ENCODE results near the gene CABYR. TPM values are rescaled to one million over a fixed set of nuclear protein-coding genes. Genes with fewer than 3 reads are reported as not detected.

The CABYR gene
- total RNA-seq, 2 donors from 2014 or later: 10.0 to 11.1 TPM

DNA sequence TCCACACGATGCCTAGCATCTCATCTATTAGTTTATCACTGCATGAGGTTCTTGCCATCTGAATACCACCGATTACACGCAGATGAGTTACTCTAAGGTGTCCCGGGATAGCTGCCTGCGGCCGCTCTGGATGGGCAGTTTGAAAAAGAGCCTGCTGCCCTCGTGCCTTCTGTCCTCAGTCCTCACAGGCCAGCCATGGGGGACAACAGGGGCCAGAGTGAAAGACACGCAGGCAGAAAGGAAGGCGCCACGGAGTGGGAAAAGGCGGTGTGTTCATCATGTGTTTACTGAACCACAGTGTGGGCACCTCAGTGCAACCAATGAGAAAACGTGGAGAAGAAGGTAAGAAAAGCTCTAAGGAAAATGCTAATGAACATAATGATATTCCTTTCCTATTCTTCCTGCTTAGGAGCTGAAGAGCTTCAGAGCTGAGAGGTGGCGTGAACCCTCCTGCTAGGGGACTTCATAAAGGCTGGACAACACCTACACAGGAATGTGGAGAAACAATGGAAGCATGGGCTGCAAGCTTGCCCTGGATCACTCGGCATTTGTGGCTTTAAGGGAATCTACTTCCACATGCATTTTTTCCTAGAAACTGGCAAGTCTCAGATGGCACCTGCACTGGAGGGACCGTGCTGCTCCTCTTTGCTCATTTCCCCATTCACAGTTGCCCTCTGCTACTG lies 50.9 kb downstream of the CABYR start:
- Histone ChIP-seq H3K9me3 (ENCODE audit: control insufficient read depth, low read length) (no peaks in the 10 kb centered on the region), H3K4me3 (ENCODE audit: low read length) (no peak overlapping the region), H3K9ac (ENCODE audit: extremely low read depth, low read length, poor library complexity, severe bottlenecking) (no peak overlapping the region), H3K4me1 (ENCODE audit: control insufficient read depth, insufficient read depth, low read length) (peaks cover 3% of the 10 kb centered on the region), H3K36me3 (ENCODE audit: control insufficient read depth, insufficient read depth, low read length) (no peaks in the 10 kb centered on the region), H3K27me3 (ENCODE audit: control insufficient read depth, insufficient read depth, low read length, poor library complexity, severe bottlenecking) (no peaks in the 10 kb centered on the region), H3K27ac (ENCODE audit: low read depth, low read length) (no peak overlapping the region)
- no peak for TF ChIP-seq CTCF (conservative IDR thresholded peaks at IDR 0.05)
- 86 to 90% methylated on average over 11 to 15 of the region's 15 CpGs for WGBS, 2 experiments (ENCODE audit: insufficient coverage in 1 of 2, insufficient read length in 1 of 2)
- Mint-ChIP-seq H3K4me3 (no peak overlapping the region), H3K9me3 (no peaks in the 10 kb centered on the region), H3K27me3 (ENCODE audit: insufficient read depth) (no peaks in the 10 kb centered on the region), H3K36me3 (ENCODE audit: low read depth) (peaks cover 3% of the 10 kb centered on the region), H3K27ac (no peak overlapping the region), H3K4me1 (peaks cover 17% of the 10 kb centered on the region)
- peak; percentile 58 for DNase-seq

DNA sequence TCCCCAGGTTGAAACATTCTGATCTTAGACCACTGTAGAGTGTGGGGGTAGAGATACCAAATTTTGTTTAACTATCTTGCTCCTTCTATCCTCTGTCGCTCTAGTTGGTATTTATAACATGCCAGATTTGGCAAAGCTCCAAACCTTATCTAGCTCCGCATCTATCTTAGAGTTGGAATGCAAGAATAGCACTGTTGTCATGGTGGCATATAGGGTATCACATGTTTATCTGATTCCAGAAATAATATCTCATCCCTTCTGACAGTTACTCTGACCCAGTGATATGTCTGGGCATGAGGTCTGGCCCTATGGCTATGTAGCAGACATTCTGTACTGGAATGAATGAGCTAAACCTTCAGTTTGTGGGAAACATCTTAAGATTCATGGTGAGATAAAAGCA lies 51.7 kb downstream of the CABYR start:
- H3K9me3 Mint-ChIP-seq: no peaks in the 10 kb centered on the region
- no peak for DNase-seq
- Histone ChIP-seq H3K4me3 (ENCODE audit: low read length) (no peak overlapping the region), H3K9ac (ENCODE audit: extremely low read depth, low read length, poor library complexity, severe bottlenecking) (no peak overlapping the region), H3K9me3 (ENCODE audit: control insufficient read depth, low read length) (no peaks in the 10 kb centered on the region), H3K27me3 (ENCODE audit: control insufficient read depth, insufficient read depth, low read length, poor library complexity, severe bottlenecking) (no peaks in the 10 kb centered on the region), H3K27ac (ENCODE audit: low read depth, low read length) (no peak overlapping the region), H3K36me3 (ENCODE audit: control insufficient read depth, insufficient read depth, low read length) (no peaks in the 10 kb centered on the region), H3K4me1 (ENCODE audit: control insufficient read depth, insufficient read depth, low read length) (peaks cover 3% of the 10 kb centered on the region)
- 91 to 100% methylated on average over 2 of the region's 2 CpGs for WGBS, 2 experiments (ENCODE audit: insufficient coverage in 1 of 2, insufficient read length in 1 of 2)
- no peak overlapping the region for H3K27ac Mint-ChIP-seq
- H3K27me3 Mint-ChIP-seq (ENCODE audit: insufficient read depth): no peaks in the 10 kb centered on the region
- no peaks in the 10 kb centered on the region for H3K36me3 Mint-ChIP-seq (ENCODE audit: low read depth)
- peaks cover 17% of the 10 kb centered on the region for H3K4me1 Mint-ChIP-seq
- TF ChIP-seq CTCF (conservative IDR thresholded peaks at IDR 0.05): no peak
- no peak overlapping the region for H3K4me3 Mint-ChIP-seq

DNA sequence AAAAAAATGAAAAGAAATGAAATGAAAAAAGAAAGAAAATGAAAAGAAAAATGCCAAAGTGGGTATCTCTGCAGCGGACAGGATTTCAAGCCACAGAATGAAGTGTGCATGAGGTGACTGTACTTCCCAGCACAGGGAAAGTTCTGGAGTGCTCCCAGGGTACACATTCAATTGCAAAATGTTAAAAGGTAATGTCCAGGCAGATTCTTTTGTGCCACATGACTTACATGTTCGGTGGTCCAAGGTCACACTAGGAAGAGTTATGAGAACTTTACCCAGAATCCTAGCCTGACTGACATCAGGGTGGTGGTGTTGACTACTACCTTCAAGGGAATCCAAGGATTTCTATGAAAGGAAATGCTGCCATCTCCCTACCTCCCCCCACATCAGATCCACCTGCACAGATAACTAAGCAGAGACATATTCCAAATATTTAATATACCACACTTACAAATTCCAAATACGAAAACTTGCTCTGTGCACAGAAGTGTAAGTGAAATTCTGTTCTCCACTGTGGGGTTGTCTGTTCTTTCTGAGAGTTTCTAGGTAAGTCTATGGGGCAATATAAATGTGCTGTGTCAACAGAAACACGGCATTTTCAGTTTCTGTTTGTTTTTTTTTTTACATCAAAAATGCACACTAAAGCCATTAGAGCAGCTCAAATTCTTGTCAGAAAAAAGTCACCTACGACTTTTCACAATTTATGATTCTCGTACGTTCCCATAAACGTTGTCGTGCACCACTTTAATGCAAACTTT lies 56.6 kb downstream of the CABYR start:
- Histone ChIP-seq H3K4me1 (ENCODE audit: control insufficient read depth, insufficient read depth, low read length) (no peaks in the 10 kb centered on the region), H3K9me3 (ENCODE audit: control insufficient read depth, low read length) (no peaks in the 10 kb centered on the region), H3K4me3 (ENCODE audit: low read length) (no peak overlapping the region), H3K27ac (ENCODE audit: low read depth, low read length) (no peak overlapping the region), H3K36me3 (ENCODE audit: control insufficient read depth, insufficient read depth, low read length) (no peaks in the 10 kb centered on the region), H3K9ac (ENCODE audit: extremely low read depth, low read length, poor library complexity, severe bottlenecking) (no peak overlapping the region), H3K27me3 (ENCODE audit: control insufficient read depth, insufficient read depth, low read length, poor library complexity, severe bottlenecking) (no peaks in the 10 kb centered on the region)
- H3K9me3 Mint-ChIP-seq: no peaks in the 10 kb centered on the region
- no peak for TF ChIP-seq CTCF (conservative IDR thresholded peaks at IDR 0.05)
- H3K36me3 Mint-ChIP-seq (ENCODE audit: low read depth): no peaks in the 10 kb centered on the region
- 93 to 96% methylated on average over 7 to 9 of the region's 9 CpGs for WGBS, 2 experiments (ENCODE audit: insufficient coverage in 1 of 2, insufficient read length in 1 of 2)
- no peak overlapping the region for H3K4me3 Mint-ChIP-seq
- DNase-seq: no peak
- no peaks in the 10 kb centered on the region for H3K27me3 Mint-ChIP-seq (ENCODE audit: insufficient read depth)
- H3K4me1 Mint-ChIP-seq: peaks cover 10% of the 10 kb centered on the region
- no peak overlapping the region for H3K27ac Mint-ChIP-seq
